Jurkat, Clone E6-1 (cell line): ENCODE results near the gene APOE. TPM values are rescaled to one million over a fixed set of nuclear protein-coding genes. Genes with fewer than 3 reads are reported as not detected.
"Not testable (repeated sequence)": the region's sequence is repeated elsewhere in the genome, so short reads cannot be mapped to it uniquely, and the experiment has no call there.

Experiments used
- DNase-seq: peaks from one replicate; pipeline ENCODE4 v3.0.0-alpha.2; 2011; ENCODE audit warnings: low read depth, low spot score
- H3K4me3 ChIP-seq: 2 replicates; pipeline ENCODE4 v1.5.1; 2011; ENCODE audit warnings: mild to moderate bottlenecking, low read length, control low read depth, moderate library complexity
- polyA plus RNA-seq: library from polyadenylated mRNA; unstranded; fragments of >200 nt; gene quantifications from one replicate; pipeline ENCODE4 v1.2.1, GENCODE V29; 2012; ENCODE audit warnings: missing spikeins; ENCODE audit not compliant: insufficient read length, insufficient read depth

Gene APOE
- polyA plus RNA-seq = 1.2 TPM

DNA sequence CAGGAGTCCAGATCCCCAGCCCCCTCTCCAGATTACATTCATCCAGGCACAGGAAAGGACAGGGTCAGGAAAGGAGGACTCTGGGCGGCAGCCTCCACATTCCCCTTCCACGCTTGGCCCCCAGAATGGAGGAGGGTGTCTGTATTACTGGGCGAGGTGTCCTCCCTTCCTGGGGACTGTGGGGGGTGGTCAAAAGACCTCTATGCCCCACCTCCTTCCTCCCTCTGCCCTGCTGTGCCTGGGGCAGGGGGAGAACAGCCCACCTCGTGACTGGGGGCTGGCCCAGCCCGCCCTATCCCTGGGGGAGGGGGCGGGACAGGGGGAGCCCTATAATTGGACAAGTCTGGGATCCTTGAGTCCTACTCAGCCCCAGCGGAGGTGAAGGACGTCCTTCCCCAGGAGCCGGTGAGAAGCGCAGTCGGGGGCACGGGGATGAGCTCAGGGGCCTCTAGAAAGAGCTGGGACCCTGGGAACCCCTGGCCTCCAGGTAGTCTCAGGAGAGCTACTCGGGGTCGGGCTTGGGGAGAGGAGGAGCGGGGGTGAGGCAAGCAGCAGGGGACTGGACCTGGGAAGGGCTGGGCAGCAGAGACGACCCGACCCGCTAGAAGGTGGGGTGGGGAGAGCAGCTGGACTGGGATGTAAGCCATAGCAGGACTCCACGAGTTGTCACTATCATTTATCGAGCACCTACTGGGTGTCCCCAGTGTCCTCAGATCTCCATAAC is at the start of gene APOE:
Gene APOE (plus strand): TSS at position 360 of the 724 bp plus-strand sequence. CDS start 829 bp downstream, outside the sequence.
- no peak within 1 kb of the TSS for H3K4me3 ChIP-seq
- DNase-seq = no peak

DNA sequence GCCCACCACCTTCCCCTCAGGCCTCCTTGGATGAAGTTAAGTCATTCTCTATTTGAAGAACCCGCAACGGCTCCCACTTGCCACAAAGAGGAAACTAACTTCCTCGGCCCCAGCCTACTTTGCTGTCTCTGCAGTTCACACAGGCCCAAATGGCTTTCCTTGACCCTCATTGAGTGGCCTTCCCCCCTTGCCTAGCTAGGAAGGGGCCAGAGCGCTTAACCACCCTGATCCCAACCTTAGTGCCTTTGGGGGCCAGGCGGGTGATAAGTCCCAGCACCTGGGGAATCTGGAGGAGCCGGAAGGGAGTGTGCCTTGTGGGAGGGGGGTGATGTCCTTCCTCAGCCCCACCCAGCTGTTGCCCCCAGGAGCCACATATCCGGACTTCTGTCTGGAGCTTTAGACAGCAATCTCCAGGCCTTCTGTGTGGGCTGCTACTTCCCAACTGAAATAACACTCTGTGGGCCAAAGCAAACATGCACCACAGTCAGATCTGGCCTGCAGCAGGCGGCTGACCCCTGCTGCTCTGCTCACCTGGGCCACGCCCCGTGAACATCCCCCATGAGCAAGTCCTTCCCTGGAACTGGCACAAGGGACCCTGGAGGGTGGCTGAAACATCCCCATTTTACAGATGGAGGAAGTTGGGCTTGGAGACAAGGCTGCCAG is 49.0 kb upstream of the APOE start:
- no peak for DNase-seq

DNA sequence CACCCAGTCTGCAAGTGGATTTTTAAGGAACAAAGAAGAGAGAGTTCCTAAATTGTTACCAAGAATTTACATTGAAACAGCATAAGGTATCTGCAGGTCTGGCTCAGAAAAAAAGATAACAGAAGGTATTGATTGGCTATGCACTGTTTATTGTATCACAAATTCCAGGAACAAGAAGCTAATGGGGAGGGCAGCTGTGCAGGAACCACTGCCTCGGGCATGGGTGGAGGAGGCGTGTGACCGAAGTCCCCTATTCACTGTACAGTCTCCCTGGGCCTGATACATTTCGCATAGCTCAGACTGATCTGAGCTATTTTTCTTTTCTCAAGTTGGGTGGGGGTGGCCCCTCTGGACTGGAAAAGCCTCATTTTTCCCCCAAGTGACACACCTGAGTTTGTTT is 47.8 kb upstream of the APOE start:
- DNase-seq = no peak
- H3K4me3 ChIP-seq = no peak overlapping the region

More for the DNA sequence above, 49.0 kb upstream of the APOE start:
- no peak overlapping the region for H3K4me3 ChIP-seq

DNA sequence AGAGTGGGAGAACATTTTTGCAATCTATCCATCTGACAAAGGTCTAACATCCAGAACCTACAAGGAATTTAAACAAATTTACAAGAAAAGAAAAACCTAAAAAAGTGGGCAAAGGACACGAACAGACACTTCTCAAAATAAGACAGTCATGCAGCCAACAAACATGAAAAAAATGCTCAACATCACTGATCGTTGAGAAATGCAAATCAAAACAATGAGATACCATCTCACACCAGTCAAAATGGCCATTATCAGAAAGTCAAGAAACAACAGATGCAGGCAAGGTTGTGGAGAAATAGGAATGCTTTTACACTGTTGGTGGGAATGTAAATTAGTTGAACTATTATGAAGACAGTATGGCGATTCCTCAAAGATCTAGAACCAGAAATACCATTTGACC is 44.0 kb upstream of the APOE start:
- H3K4me3 ChIP-seq, DNase-seq: not testable (repeated sequence)

DNA sequence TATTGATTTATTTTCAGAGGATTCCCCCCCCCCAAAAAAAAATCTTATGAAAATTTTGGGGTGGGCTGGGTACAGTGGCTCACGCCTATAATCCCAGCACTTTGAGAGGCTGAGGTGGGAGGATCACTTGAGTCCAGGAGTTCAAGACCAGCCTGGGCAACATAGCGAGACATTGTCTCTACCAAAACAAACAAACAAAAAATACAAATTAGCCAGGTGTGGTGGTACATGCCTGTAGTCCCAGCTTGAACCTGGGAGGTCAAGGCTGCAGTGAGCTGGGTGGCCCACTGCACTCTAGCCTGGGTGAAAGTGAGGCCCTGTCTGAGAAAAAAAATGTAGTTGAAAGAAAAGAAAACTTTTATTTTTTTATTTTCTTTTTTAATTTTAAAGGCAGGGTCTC is 41.6 kb upstream of the APOE start:
- no peak for DNase-seq
- no peak overlapping the region for H3K4me3 ChIP-seq

DNA sequence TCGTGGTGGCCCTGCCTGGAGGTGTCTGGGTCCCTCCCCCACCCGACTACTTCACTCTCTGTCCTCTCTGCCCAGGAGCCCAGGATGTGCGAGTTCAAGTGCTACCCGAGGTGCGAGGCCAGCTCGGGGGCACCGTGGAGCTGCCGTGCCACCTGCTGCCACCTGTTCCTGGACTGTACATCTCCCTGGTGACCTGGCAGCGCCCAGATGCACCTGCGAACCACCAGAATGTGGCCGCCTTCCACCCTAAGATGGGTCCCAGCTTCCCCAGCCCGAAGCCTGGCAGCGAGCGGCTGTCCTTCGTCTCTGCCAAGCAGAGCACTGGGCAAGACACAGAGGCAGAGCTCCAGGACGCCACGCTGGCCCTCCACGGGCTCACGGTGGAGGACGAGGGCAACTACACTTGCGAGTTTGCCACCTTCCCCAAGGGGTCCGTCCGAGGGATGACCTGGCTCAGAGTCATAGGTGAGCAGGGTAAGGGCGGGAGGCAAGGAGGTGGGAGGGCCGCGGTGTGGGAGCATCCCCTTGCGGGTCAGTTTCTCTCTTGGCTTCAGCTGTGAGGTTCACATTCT is 40.3 kb upstream of the APOE start:
- no peak overlapping the region for H3K4me3 ChIP-seq

DNA sequence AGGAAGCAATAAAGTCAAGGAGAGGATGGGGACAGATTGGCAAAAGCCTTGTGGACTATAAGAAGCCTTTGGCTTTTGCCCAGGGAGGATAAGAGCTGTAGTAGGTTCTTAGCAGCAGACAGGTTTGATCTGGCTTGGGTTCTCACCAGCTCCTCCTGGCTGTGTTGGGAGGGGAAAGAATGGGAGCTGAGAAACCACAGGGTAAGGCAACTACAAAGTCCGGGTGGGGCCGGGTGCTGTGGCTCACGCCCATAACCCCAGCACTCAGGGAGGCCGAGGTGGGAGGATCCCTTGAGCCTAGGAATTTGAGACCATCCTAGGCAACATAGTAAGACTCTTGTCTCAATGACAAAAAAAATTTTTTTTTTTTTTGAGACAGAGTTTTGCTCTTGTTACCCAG is 38.9 kb upstream of the APOE start:
- no peak overlapping the region for H3K4me3 ChIP-seq
- no peak for DNase-seq

More for the DNA sequence above, 40.3 kb upstream of the APOE start:
- DNase-seq = no peak

DNA sequence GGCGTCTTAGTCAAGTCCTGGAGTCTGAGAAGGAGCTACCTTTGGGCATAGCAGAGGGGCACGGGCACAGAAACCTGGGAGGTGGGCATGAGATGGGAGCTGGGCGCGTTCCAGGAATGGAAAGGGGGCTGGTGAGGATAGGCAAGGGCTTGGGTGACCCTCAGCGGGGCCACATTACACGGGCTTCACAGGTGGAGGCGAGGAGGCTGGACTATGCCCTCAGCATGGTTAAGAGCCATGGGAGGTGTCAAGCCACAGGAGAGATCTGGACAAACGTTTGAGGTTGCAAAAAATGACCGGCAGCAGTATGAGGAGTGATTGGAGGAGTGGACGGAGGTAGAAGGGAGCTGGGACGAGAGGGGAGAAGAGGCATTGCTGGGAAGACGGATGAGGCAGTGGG is 38.0 kb upstream of the APOE start:
- DNase-seq = no peak
- no peak overlapping the region for H3K4me3 ChIP-seq

DNA sequence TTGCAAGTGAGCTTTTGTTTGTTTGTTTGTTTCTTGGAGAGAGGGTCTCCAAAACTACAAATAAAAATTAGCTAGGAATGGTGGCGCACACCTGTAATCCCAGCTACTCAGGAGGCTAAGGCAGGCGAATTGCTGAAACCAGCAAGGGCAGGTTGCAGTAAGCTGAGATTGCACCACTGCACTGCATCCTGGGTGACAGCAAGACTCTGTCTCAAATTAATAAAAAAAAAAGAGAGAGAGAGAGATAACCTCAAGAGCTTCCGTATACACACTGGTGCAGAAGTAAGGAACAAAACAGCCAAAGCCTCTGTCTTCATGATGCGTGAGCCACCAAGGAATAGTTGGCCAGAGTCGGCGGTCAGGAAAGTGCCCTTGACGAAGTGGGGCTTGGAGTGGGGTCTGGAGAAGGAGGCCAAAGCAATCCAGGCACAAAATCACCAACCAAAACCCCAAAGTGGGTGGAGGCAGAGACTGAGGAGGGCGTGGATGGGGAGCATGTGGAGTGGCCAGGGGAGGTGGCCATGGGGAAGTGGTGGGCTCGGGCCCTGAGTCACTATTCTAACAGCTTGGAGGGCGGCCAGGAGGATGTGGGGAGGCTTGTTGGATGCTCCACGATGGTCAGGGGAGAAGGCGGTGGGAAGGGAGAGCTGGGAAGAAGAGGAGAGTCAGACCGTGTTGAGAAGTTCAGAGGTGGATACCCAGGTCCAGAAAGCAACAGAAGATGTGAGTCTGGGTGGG is 35.7 kb upstream of the APOE start:
- no peak overlapping the region for H3K4me3 ChIP-seq
- no peak for DNase-seq

DNA sequence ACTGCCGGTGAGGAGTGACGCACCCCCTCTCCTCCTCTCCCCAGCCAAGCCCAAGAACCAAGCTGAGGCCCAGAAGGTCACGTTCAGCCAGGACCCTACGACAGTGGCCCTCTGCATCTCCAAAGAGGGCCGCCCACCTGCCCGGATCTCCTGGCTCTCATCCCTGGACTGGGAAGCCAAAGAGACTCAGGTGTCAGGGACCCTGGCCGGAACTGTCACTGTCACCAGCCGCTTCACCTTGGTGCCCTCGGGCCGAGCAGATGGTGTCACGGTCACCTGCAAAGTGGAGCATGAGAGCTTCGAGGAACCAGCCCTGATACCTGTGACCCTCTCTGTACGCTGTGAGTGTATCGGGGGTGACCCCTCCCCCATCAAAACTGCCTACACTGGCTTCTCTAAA is 33.8 kb upstream of the APOE start:
- DNase-seq = no peak
- no peak overlapping the region for H3K4me3 ChIP-seq

DNA sequence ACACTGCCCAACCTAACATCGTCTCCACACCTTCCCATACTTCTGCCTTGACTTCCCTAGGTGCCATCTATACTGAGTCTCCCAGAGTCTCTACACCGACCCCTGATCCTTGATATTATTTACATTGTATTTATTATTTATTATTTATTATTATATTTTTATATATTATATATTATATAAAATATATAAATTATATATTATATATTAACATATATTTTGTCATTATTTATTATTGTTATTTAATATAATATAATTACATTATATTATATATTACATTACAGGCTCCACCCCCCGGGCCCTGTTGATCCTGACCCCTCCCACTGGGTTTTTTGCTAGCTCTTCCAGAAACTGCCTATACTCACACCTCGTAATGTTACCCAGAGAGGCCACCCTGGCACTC is 32.9 kb upstream of the APOE start:
- H3K4me3 ChIP-seq = no peak overlapping the region
- DNase-seq = no peak

DNA sequence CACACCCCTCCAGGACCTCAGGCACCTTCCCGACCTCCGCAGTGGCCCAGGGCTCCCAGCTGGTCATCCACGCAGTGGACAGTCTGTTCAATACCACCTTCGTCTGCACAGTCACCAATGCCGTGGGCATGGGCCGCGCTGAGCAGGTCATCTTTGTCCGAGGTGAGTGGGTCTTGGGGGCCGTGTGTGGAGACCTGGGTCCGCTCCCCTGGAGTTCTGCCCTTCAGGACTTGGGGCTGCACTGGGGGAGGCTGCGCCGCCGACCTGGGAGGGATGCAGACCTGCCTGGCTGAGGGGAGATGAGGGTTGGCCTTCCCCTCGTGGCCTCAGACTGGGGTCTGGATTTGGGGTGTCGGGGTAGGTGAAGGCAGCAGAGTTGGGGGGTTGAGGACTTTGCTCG is 31.3 kb upstream of the APOE start:
- H3K4me3 ChIP-seq = no peak overlapping the region
- DNase-seq = no peak

DNA sequence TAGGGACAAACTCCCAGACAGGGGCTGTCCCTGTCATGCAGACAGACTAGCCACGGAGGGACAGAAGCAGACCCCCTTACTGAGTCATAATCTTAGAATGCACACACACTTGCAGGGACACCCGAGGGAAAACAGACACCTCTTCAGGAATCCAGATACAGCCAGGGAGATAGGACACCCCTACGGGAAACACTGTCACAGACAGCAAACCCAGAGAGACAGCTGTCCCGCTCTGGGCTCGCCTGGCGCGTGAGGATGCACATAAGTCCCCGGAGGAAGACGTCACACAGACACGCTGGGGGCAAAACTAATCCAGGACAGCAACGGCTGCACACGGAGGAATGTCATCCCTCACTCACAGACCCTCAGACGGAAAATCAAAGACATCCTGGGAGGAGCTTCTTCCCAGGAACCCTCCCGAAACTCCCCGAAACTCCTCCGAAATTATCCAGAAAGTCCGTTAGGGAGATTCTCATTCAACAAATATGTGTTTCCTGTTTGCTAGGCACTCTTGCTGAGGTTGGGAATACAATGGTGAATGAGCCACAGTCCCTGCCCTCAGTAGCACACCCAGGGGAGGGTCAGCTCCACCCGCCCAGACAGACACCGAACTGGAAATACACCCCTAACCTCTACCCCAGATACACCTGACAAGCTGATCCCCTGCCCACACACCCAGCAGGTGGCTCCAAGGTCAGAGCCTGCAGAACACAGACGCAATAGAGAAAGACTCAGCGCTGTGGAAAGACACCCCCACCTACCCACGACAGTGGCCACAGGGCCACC is 29.7 kb upstream of the APOE start:
- no peak for DNase-seq

DNA sequence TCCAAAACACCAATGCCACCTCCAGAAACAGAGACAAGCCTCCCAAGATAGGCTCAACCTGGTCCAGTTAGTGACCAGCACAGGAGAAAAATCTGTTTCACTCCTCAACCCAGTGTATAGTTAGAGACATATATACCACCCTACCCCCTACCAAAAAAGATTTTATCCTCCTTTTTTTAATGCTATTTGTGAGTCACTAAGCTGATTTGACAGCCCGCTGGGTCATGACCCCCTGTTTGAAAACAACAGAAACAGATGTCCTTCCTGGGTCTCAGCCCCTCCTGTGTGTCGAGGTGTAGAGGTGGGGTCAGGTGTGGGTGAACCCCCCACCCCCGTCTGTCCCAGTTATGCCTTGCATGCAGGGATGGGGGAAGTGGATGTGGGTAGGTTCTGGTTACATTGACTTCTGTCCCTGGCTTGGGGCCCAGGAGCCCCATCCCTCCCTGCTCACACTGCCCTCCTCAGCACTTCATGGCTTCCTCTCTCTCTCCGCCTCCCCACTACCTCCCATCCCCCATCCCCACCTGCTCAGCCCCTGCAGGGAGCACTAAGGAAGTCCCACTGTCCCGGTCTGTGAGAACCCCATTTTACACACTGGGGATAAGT is 28.6 kb upstream of the APOE start:
- DNase-seq = peak; percentile 61
- no peak overlapping the region for H3K4me3 ChIP-seq

More for the DNA sequence above, 29.7 kb upstream of the APOE start:
- H3K4me3 ChIP-seq = no peak overlapping the region

DNA sequence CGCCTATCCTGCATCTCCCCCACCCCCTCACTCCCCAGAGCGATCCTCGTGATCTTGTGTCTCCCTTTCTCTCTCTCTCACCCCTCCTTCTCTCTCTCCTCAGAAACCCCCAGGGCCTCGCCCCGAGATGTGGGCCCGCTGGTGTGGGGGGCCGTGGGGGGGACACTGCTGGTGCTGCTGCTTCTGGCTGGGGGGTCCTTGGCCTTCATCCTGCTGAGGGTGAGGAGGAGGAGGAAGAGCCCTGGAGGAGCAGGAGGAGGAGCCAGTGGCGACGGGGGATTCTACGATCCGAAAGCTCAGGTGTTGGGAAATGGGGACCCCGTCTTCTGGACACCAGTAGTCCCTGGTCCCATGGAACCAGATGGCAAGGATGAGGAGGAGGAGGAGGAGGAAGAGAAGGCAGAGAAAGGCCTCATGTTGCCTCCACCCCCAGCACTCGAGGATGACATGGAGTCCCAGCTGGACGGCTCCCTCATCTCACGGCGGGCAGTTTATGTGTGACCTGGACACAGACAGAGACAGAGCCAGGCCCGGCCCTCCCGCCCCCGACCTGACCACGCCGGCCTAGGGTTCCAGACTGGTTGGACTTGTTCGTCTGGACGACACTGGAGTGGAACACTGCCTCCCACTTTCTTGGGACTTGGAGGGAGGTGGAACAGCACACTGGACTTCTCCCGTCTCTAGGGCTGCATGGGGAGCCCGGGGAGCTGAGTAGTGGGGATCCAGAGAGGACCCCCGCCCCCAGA is 27.3 kb upstream of the APOE start:
- no peak overlapping the region for H3K4me3 ChIP-seq
- DNase-seq = no peak

DNA sequence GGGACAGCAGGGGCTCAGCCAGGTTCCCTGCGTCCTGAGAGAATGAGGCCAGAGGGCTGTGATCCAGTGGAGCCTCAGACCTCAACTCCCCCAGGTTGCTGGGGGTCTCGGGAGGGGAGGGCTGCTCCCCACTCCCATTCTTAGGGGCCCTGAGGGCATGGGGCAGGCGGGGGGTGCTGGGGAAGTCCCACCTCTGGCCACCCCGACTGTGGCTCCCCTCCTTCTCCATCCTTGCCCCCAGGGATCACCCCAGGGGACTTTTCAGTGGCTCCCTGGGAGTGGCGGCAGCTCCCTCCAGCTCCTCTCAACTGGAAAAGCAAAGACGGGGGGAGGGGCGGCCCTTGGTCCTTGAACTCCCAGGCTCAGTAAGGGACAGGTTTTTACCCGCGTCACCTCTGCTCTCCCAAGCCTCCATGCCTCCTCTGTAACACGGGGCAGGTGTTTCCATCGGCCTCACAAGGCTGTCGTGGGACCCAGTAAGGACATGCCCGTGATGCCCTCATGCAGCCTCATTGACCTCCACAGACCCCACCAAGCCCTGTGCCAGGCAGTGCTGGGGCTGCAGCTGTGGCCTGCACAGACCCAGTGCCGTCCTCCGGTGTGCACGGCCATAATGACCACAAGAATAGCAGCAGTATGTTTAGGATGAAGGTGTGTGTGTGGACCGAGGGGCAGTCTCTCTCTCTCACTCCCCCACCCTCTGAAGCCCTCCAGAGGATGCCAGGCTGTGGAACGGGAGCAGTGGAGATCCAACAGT is 26.1 kb upstream of the APOE start:
- no peak overlapping the region for H3K4me3 ChIP-seq
- DNase-seq = no peak

DNA sequence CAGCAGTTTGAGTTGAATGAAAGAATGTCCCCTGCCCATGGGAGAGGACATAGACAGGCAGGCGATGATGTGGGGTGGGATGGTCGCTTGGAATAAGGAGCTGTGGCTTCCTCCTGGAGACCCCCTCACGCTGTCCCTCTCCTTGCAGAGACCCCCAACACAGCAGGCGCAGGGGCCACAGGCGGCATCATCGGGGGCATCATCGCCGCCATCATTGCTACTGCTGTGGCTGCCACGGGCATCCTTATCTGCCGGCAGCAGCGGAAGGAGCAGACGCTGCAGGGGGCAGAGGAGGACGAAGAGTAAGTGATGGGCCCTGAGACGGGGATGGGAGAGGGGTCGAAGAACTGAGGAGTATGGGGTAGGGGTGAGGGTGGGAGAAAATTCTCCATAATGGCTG is 23.5 kb upstream of the APOE start:
- no peak overlapping the region for H3K4me3 ChIP-seq
- DNase-seq = no peak
